ENCODE results near the gene PHLPP1. TPM values are rescaled to one million over a fixed set of nuclear protein-coding genes. Genes with fewer than 3 reads are reported as not detected.

Gene PHLPP1
- total RNA-seq, 1 experiment from 2014 or later = 28.0 TPM

DNA sequence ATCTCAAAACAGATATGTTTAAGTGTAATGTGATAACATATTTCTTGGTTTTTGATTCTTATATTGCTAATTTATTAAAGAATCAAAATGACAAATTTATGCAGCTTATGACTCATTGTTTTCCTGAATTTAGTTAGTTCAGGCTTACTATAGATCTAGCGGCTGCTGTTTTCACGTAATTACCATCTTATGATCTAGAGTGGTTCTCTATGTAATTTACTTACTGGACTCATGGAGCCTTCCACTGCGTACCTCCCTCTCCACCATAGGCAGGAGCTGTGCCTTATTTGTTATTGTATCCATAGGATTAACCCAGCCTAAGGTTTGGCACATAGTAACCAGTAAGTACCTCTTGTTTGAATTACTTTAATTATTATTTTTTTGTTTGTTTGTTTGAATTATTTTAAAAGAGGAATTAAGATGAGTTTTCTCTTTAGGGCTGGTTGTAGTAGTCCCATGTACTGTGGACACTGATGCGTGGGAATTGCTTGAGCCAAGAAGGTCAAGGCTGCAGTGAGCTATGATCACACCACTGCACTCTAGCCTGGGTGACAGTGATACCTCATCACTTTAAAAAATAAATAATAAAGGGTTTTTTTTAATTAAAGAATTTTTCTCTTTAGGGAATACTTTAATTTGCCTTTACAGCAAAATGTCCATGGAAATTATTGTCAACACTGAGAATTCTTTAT is 165.5 kb downstream of the PHLPP1 start:
- no peak for DNase-seq
- no peak overlapping the region for H3K27ac Mint-ChIP-seq (ENCODE audit: unreplicated experiment)
- no peak overlapping the region for H3K4me3 Mint-ChIP-seq (ENCODE audit: low read depth, unreplicated experiment)
- H3K27me3 Mint-ChIP-seq (ENCODE audit: unreplicated experiment) = no peaks in the 10 kb centered on the region
- H3K9me3 Mint-ChIP-seq (ENCODE audit: low read depth, unreplicated experiment) = no peaks in the 10 kb centered on the region
- CTCF ChIA-PET = no interaction called here
- intact Hi-C loops (cut with micrococcal nuclease; ENCODE audit: unreplicated experiment) = loop anchor here (5.0 kb wide), 1 partner anchor 61 kb away; no protein-coding TSS in a partner anchor
- H3K36me3 Mint-ChIP-seq (ENCODE audit: insufficient read depth, unreplicated experiment) = no peaks in the 10 kb centered on the region
- H3K4me1 Mint-ChIP-seq (ENCODE audit: low read depth, unreplicated experiment) = peaks cover 72% of the 10 kb centered on the region
- no peak for TF ChIP-seq CTCF (IDR thresholded peaks at IDR 0.05; ENCODE audit: unreplicated experiment)
- BruUV-seq (replicated peaks) = no TSS peak

DNA sequence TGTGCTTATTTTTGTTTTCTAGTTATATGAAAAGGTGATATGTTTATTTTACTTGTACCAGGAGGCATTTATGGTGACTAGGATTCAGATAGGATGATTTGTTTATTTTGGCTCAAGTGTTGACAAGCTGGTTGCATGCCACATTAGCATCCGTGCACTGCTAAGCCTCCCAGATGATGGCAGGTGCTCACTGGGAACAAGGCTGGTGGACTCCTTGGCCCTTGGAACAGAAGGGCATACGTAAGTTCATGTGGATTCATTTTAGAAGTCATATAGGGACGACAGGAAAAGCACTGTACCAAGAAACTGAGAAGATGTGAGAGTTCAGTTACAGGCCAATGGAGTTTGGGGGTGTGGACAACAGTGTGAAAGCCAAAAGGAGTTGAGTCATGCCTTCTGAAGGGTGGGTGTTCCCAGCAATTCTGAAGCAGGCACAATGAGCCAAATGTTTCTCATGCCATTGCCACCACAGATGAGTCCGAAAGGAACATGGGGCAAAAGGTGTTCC is 166.2 kb downstream of the PHLPP1 start:
- Mint-ChIP-seq H3K36me3 (ENCODE audit: insufficient read depth, unreplicated experiment) (no peaks in the 10 kb centered on the region), H3K4me1 (ENCODE audit: low read depth, unreplicated experiment) (peaks cover 72% of the 10 kb centered on the region), H3K27me3 (ENCODE audit: unreplicated experiment) (no peaks in the 10 kb centered on the region), H3K4me3 (ENCODE audit: low read depth, unreplicated experiment) (peak overlapping the region; percentile 45), H3K9me3 (ENCODE audit: low read depth, unreplicated experiment) (no peaks in the 10 kb centered on the region), H3K27ac (ENCODE audit: unreplicated experiment) (peak overlapping the region; percentile 77)
- no TSS peak for BruUV-seq (replicated peaks)
- DNase-seq = peak; percentile 72
- TF ChIP-seq CTCF (IDR thresholded peaks at IDR 0.05; ENCODE audit: unreplicated experiment) = no peak
- CTCF ChIA-PET = no interaction called here
- intact Hi-C loops (cut with micrococcal nuclease; ENCODE audit: unreplicated experiment) = loop anchor here (5.0 kb wide), 1 partner anchor 61 kb away; no protein-coding TSS in a partner anchor

- Mint-ChIP-seq H3K9me3 (ENCODE audit: low read depth, unreplicated experiment) (no peaks in the 10 kb centered on the region), H3K27me3 (ENCODE audit: unreplicated experiment) (no peaks in the 10 kb centered on the region), H3K36me3 (ENCODE audit: insufficient read depth, unreplicated experiment) (no peaks in the 10 kb centered on the region), H3K4me3 (ENCODE audit: low read depth, unreplicated experiment) (no peak overlapping the region), H3K4me1 (ENCODE audit: low read depth, unreplicated experiment) (peaks cover 47% of the 10 kb centered on the region), H3K27ac (ENCODE audit: unreplicated experiment) (peak overlapping the region; percentile 52)
- intact Hi-C loops (cut with micrococcal nuclease; ENCODE audit: unreplicated experiment) = loop anchor here (5.0 kb wide), 1 partner anchor 58 kb away; no protein-coding TSS in a partner anchor
- BruUV-seq (replicated peaks) = no TSS peak
- no peak for DNase-seq
- no peak for TF ChIP-seq CTCF (IDR thresholded peaks at IDR 0.05; ENCODE audit: unreplicated experiment)
- CTCF ChIA-PET = interaction anchor here (0.6 kb wide), 1 partner anchor 26 kb away, joined by 3 read pairs; no protein-coding TSS in a partner anchor
These were observed 168.8 kb downstream of the PHLPP1 start for GRCh38 chr18:62883937-62884735.

DNA sequence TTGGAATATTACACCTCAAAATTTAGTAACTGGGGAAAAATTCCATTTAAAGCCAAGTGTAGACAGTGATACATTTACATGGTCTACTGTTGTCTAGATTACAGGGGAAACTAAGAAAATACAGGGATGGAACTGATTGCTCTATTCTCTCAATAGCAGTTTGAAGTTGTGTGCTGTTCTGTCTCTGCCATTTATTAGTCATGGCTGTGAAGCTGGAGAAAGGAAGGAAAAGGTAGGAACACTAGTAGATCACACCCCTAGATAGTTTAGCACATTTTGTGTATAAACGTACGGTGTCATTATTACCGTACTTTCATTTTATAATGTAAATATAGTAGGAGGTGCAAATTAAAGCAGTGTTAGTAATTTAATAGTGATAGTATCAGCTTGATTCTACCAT is 170.5 kb downstream of the PHLPP1 start:
- CTCF ChIA-PET = no interaction called here
- no peak for DNase-seq
- H3K9me3 Mint-ChIP-seq (ENCODE audit: low read depth, unreplicated experiment) = no peaks in the 10 kb centered on the region
- H3K27me3 Mint-ChIP-seq (ENCODE audit: unreplicated experiment) = no peaks in the 10 kb centered on the region
- H3K4me1 Mint-ChIP-seq (ENCODE audit: low read depth, unreplicated experiment) = peaks cover 47% of the 10 kb centered on the region
- TF ChIP-seq CTCF (IDR thresholded peaks at IDR 0.05; ENCODE audit: unreplicated experiment) = no peak
- H3K27ac Mint-ChIP-seq (ENCODE audit: unreplicated experiment) = no peak overlapping the region
- no TSS peak for BruUV-seq (replicated peaks)
- intact Hi-C loops (cut with micrococcal nuclease; ENCODE audit: unreplicated experiment) = no loop called here
- H3K36me3 Mint-ChIP-seq (ENCODE audit: insufficient read depth, unreplicated experiment) = no peaks in the 10 kb centered on the region
- H3K4me3 Mint-ChIP-seq (ENCODE audit: low read depth, unreplicated experiment) = no peak overlapping the region

Data from Calu3 (cell line).